ENCODE data around the gene GP1BA.

Gene GP1BA

DNA sequence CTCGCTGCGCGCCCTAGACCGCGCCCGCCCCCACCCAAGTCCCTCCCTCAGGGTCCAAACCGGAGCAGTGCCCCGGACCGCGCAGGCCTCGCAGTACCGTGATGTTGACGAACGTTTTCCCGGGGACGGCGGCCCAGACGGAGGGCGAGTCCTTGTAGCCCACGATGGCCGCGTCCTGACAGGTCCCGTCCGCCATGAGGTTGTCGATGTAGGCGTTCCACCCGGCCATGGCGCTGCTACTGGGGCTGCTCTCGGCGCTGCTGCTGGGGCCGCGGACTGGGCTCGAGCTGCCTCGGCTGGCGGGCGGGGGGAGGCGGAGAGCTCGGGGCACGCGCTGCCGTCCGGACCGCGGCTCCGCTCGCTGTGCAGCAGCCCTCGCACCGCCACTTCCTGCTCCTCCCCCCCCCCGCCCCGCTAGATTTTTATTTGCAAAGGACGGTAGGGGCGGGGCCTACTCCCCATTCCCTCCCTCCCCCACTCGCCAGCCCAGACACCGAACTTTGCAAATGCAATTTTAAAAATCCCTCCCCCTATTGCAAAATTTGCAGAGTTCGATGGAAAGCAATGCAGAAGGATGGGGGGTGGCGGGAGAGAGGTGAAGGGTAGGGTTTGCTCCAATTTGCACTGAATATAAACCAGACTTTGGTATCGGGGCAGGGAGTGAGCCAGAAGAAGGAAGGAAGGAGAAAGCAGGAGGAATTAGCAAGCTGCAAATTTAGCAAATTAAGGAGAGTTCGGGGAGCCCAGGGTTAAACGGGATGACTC lies 16.3 kb downstream of the GP1BA start, which contains the start of gene PFN1:
TSS of gene PFN1 (minus strand) at position 365 of the 765 bp plus-strand sequence. CDS start at position 229, 136 bp downstream.
- Histone ChIP-seq H3K9me3 (ENCODE audit: low read length) (no peaks in the 10 kb centered on the region), H3K4me1 (ENCODE audit: insufficient read depth, low read length) (peaks cover 48% of the 10 kb centered on the region), H3K4me3 (ENCODE audit: low read depth in 1 of 2, low read length in 2 of 2) (peak within 1 kb of the TSS; percentile 72 to 95), H3K27me3 (ENCODE audit: control insufficient read depth in 1 of 2, insufficient read depth in 2 of 2, low read length in 2 of 2) (no peaks in the 10 kb centered on the region), H3K9ac (ENCODE audit: low read length) (peak within 1 kb of the TSS; percentile 86), H3K27ac (ENCODE audit: low read depth, low read length) (peak within 1 kb of the TSS; percentile 100), H3K36me3 (ENCODE audit: insufficient read depth, low read length) (peaks cover 35% of the 10 kb centered on the region)

DNA sequence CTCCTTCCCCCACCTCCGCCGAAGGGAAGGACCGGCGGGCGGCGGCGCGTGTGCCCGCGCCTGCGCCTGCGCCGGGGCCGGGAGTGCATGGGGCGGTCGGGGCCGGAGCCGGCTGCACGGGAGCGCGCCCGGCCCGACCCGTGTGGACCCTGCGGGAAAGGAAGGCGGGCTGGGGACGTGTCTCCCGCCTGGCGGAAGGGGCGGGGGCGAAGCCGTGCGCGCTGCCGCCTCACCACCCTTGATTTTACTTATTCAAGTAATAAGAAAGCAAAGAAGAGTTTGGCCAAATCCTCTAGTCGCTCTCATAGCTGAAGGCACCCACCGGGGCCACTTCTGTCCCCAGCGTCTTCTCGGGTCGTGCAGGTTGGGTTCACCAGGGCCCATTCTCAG lies 16.8 kb downstream of the GP1BA start:
- Histone ChIP-seq H3K27me3 (ENCODE audit: control insufficient read depth in 1 of 2, insufficient read depth in 2 of 2, low read length in 2 of 2) (no peaks in the 10 kb centered on the region), H3K4me3 (ENCODE audit: low read depth in 1 of 2, low read length in 2 of 2) (peak overlapping the region; percentile 72 to 95), H3K27ac (ENCODE audit: low read depth, low read length) (peak overlapping the region; percentile 98), H3K9ac (ENCODE audit: low read length) (peak overlapping the region; percentile 53), H3K36me3 (ENCODE audit: insufficient read depth, low read length) (peaks cover 29% of the 10 kb centered on the region), H3K4me1 (ENCODE audit: insufficient read depth, low read length) (peaks cover 42% of the 10 kb centered on the region), H3K9me3 (ENCODE audit: low read length) (no peaks in the 10 kb centered on the region)

DNA sequence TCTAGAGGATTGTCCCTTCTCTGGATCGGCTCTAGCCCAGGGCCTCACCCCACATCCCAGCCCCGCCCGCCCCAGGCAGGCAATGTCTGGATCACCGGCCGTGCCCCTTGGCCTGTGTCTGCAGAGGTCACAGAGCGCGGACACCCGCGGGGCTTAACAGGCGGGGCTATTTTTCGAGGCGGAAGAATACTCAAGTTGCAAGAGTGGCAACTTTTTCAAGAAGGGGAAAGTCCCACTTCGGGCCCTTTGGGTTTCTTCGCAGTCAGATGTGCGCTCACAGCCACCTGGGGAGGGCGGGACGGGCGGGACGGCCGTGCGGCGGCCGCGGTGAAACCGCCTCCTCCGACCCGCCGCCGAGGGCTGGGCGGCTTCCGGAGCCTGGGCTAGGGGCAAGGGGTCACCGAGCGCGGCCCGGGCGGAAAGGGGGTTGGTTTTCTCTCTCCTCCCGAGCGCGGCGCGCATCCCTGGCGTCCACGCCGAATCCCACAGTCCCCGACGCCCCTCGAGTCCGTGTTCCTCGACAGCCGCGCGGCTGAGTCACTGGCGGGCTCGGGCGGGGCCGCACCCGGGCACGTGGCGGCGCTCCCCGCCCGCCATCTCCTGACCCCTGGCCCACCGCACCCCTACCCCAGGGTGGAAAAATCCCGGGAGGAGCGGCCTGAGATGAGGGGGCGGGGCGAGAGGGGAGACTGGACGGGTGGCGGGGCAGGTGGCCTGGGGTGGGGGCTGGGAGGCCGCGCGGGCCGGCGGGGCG lies 17.4 kb downstream of the GP1BA start:
- peak overlapping the region; percentile 72 to 95 for H3K4me3 ChIP-seq (ENCODE audit: low read depth in 1 of 2, low read length in 2 of 2)
- peak overlapping the region; percentile 53 for H3K9ac ChIP-seq (ENCODE audit: low read length)
- H3K4me1 ChIP-seq (ENCODE audit: insufficient read depth, low read length), result peaks cover 37% of the 10 kb centered on the region
- no peaks in the 10 kb centered on the region for H3K9me3 ChIP-seq (ENCODE audit: low read length)
- H3K27ac ChIP-seq (ENCODE audit: low read depth, low read length), result peak overlapping the region; percentile 98
- H3K27me3 ChIP-seq (ENCODE audit: control insufficient read depth in 1 of 2, insufficient read depth in 2 of 2, low read length in 2 of 2), result no peaks in the 10 kb centered on the region
- H3K36me3 ChIP-seq (ENCODE audit: insufficient read depth, low read length), result peaks cover 23% of the 10 kb centered on the region

DNA sequence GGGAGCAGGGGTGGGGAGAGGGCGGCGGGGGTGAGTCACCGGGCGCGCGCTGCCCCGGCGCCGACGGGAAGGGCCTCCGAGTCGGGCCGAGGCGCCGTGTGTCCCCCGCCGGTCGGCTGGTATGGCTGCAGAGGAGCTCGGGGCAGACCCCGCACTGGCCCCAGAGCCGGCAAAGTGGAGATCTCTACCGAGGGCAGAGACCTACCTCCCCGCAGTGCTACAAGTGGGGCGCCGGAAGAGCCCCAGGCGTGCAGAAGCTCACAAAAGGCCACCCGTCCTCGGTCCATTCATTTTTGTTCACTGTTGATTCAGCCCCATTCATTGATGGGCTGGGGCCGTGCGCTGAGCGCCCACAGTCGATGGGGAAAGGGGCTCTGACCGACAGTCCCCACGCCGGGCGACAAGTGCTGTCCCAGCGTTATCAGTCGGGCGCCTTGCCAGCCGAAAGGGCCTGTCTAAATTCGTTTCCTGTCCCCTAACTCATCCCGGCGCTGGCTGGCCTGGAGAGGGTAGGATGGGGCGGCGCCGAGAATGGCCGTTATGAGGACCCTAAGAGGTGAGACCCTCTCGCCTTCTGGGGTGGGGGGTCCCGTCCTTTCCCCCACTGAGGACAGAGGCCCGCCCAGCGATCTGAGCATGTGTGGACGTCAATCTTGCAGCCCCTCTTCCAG lies 18.1 kb downstream of the GP1BA start:
- Histone ChIP-seq H3K36me3 (ENCODE audit: insufficient read depth, low read length) (peaks cover 16% of the 10 kb centered on the region), H3K9me3 (ENCODE audit: low read length) (no peaks in the 10 kb centered on the region), H3K27me3 (ENCODE audit: control insufficient read depth in 1 of 2, insufficient read depth in 2 of 2, low read length in 2 of 2) (no peaks in the 10 kb centered on the region), H3K4me3 (ENCODE audit: low read depth in 1 of 2, low read length in 2 of 2) (peak overlapping the region; percentile 23 to 57), H3K4me1 (ENCODE audit: insufficient read depth, low read length) (peaks cover 29% of the 10 kb centered on the region), H3K9ac (ENCODE audit: low read length) (peak overlapping the region; percentile 21), H3K27ac (ENCODE audit: low read depth, low read length) (peak overlapping the region; percentile 72)

DNA sequence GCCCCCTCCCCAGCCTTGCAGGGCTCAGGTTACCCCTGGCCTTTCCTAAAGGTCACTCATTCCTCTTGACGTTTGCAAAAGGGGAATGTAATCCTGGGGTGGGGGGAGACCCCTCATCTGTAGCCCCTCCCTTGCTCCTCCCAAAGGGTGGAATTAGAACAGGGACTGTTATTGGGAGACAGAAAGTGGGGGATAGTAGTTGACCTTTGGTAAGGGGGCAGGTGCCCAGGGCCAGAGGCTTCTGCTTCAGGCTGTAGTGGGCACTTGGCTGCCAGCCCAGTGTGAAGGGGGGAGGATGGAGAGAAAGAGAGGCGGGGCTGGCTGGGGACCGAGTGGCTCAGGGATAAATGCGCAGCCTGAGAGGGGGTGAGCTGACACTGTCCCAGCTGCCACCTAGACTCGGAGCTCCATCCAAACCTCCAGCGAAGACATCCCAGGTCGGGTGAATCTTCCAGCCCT lies 18.7 kb downstream of the GP1BA start, which contains the start of gene ENO3:
TSS of gene ENO3 (plus strand) at position 374 of the 459 bp plus-strand sequence. CDS start 711 bp downstream, outside the sequence.
- Histone ChIP-seq H3K9ac (ENCODE audit: low read length) (peak within 1 kb of the TSS; percentile 21), H3K4me1 (ENCODE audit: insufficient read depth, low read length) (peaks cover 24% of the 10 kb centered on the region), H3K4me3 (ENCODE audit: low read depth in 1 of 2, low read length in 2 of 2) (peak within 1 kb of the TSS; percentile 23 to 57)

DNA sequence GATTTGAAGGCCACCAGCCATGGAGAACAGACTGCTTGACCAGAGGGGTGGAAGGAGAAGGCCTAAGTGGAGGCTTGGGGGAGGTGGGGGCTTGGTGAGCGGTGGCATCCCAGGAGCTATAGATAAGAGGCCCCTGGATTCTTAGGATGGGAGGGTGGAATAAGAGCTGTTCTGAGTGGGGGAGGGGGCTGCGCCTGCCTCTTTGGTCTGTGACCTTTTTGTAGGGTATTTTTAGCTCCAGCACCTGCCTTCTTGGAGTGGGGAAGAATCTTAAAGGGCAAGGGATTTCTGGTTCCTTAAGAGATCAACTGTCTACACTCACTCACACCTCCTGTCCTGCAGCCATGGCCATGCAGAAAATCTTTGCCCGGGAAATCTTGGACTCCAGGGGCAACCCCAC lies 19.4 kb downstream of the GP1BA start:
- Histone ChIP-seq H3K4me3 (ENCODE audit: low read depth in 1 of 2, low read length in 2 of 2) (no peak overlapping the region), H3K27ac (ENCODE audit: low read depth, low read length) (peak overlapping the region; percentile 72), H3K9ac (ENCODE audit: low read length) (no peak overlapping the region)

More for the DNA sequence above, 18.7 kb downstream of the GP1BA start, which contains the start of gene ENO3:
- peaks cover 10% of the 10 kb centered on the region for H3K36me3 ChIP-seq (ENCODE audit: insufficient read depth, low read length)
- no peaks in the 10 kb centered on the region for H3K9me3 ChIP-seq (ENCODE audit: low read length)
- H3K27ac ChIP-seq (ENCODE audit: low read depth, low read length), result peak within 1 kb of the TSS; percentile 72
- H3K27me3 ChIP-seq (ENCODE audit: control insufficient read depth in 1 of 2, insufficient read depth in 2 of 2, low read length in 2 of 2), result no peaks in the 10 kb centered on the region

DNA sequence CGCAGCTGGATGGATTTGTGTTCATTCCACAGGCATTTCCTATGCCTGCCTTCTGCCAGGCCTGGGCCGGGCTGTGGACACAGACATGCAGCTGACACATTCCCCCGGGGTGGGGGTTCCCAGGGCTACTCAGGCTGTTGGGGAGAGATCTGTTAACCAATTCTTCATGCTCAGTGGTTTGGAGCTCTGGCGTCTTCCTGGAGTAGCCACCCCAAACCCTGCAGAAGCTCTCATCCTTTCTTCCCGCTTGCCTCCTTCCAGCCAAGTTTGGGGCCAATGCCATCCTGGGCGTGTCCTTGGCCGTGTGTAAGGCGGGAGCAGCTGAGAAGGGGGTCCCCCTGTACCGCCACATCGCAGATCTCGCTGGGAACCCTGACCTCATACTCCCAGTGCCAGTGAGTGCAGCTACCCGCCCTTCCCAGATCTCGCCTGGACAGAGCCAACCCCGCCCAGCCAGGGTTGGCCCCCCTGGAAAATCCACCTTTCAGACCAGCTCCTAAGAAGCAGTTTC lies 21.4 kb downstream of the GP1BA start:
- H3K9ac ChIP-seq (ENCODE audit: low read length), result no peak overlapping the region
- no peak overlapping the region for H3K27ac ChIP-seq (ENCODE audit: low read depth, low read length)
- H3K27me3 ChIP-seq (ENCODE audit: control insufficient read depth in 1 of 2, insufficient read depth in 2 of 2, low read length in 2 of 2), result no peaks in the 10 kb centered on the region
- peaks cover 6% of the 10 kb centered on the region for H3K36me3 ChIP-seq (ENCODE audit: insufficient read depth, low read length)
- H3K9me3 ChIP-seq (ENCODE audit: low read length), result no peaks in the 10 kb centered on the region
- H3K4me3 ChIP-seq (ENCODE audit: low read depth in 1 of 2, low read length in 2 of 2), result no peak overlapping the region
- H3K4me1 ChIP-seq (ENCODE audit: insufficient read depth, low read length), result peaks cover 13% of the 10 kb centered on the region

More for the DNA sequence above, 19.4 kb downstream of the GP1BA start:
- peaks cover 4% of the 10 kb centered on the region for H3K36me3 ChIP-seq (ENCODE audit: insufficient read depth, low read length)
- no peaks in the 10 kb centered on the region for H3K9me3 ChIP-seq (ENCODE audit: low read length)
- no peaks in the 10 kb centered on the region for H3K27me3 ChIP-seq (ENCODE audit: control insufficient read depth in 1 of 2, insufficient read depth in 2 of 2, low read length in 2 of 2)
- peaks cover 17% of the 10 kb centered on the region for H3K4me1 ChIP-seq (ENCODE audit: insufficient read depth, low read length)

DNA sequence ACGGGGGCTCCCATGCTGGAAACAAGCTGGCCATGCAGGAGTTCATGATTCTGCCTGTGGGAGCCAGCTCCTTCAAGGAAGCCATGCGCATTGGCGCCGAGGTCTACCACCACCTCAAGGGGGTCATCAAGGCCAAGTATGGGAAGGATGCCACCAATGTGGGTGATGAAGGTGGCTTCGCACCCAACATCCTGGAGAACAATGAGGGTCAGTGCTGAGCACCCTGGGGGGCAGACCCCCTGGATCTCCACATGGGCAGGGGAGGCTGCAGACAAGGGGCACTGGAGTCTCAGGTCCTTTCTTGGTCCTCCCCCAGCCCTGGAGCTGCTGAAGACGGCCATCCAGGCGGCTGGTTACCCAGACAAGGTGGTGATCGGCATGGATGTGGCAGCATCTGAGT lies 23.0 kb downstream of the GP1BA start:
- no peaks in the 10 kb centered on the region for H3K9me3 ChIP-seq (ENCODE audit: low read length)
- no peak overlapping the region for H3K9ac ChIP-seq (ENCODE audit: low read length)
- H3K4me3 ChIP-seq (ENCODE audit: low read depth in 1 of 2, low read length in 2 of 2), result no peak overlapping the region
- peaks cover 16% of the 10 kb centered on the region for H3K36me3 ChIP-seq (ENCODE audit: insufficient read depth, low read length)
- H3K4me1 ChIP-seq (ENCODE audit: insufficient read depth, low read length), result peaks cover 13% of the 10 kb centered on the region
- H3K27me3 ChIP-seq (ENCODE audit: control insufficient read depth in 1 of 2, insufficient read depth in 2 of 2, low read length in 2 of 2), result no peaks in the 10 kb centered on the region
- H3K27ac ChIP-seq (ENCODE audit: low read depth, low read length), result no peak overlapping the region

DNA sequence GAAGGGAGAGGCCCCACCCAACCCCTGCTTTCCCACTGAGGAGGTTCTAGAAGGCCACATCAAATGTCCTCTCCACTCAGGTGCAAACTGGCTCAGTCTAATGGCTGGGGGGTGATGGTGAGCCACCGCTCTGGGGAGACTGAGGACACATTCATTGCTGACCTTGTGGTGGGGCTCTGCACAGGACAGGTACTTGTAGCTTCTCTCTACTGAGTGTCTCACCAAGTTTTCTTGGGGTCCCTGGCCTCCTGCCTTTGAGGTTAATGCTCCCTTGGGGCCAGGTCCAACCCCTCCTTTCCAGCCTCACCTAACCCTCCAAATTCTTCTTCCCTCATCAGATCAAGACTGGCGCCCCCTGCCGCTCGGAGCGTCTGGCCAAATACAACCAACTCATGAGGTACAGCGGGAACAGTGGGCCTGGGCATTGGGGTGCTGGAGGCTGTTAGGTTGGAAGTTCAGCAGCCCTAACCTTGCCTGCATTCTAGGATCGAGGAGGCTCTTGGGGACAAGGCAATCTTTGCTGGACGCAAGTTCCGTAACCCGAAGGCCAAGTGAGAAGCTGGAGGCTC lies 24.5 kb downstream of the GP1BA start:
- H3K4me3 ChIP-seq (ENCODE audit: low read depth in 1 of 2, low read length in 2 of 2), result no peak overlapping the region
- H3K9ac ChIP-seq (ENCODE audit: low read length), result no peak overlapping the region
- H3K4me1 ChIP-seq (ENCODE audit: insufficient read depth, low read length), result no peaks in the 10 kb centered on the region
- H3K27me3 ChIP-seq (ENCODE audit: control insufficient read depth in 1 of 2, insufficient read depth in 2 of 2, low read length in 2 of 2), result no peaks in the 10 kb centered on the region
- H3K27ac ChIP-seq (ENCODE audit: low read depth, low read length), result no peak overlapping the region
- H3K36me3 ChIP-seq (ENCODE audit: insufficient read depth, low read length), result peaks cover 26% of the 10 kb centered on the region
- no peaks in the 10 kb centered on the region for H3K9me3 ChIP-seq (ENCODE audit: low read length)

DNA sequence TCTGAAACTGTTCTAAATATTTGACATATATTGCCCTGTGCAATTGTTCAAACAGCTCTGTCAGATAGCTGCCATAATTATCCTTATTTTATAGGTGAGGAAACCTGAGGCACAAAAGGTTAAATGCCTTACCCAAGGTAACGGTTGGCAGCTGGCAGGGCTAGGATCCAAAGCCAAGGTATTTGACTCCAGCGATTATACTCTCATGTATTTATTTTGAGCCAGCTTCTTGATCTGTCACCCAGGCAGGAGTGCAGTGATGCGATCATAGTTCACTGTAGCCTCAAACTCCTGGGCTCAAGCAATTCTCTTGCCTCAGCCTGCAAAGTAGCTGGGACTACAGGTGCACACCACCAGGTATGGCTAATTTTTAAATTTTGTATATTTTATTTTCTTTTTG lies 26.0 kb downstream of the GP1BA start:
- Histone ChIP-seq H3K9me3 (ENCODE audit: low read length) (no peaks in the 10 kb centered on the region), H3K36me3 (ENCODE audit: insufficient read depth, low read length) (peaks cover 26% of the 10 kb centered on the region), H3K27me3 (ENCODE audit: control insufficient read depth in 1 of 2, insufficient read depth in 2 of 2, low read length in 2 of 2) (no peaks in the 10 kb centered on the region), H3K27ac (ENCODE audit: low read depth, low read length) (no peak overlapping the region), H3K4me3 (ENCODE audit: low read depth in 1 of 2, low read length in 2 of 2) (no peak overlapping the region), H3K4me1 (ENCODE audit: insufficient read depth, low read length) (no peaks in the 10 kb centered on the region), H3K9ac (ENCODE audit: low read length) (no peak overlapping the region)
